DND-41 (cell line): Measurements from ENCODE around the gene MYL4.
"Not testable (repeated sequence)": the region's sequence is repeated elsewhere in the genome, so short reads cannot be mapped to it uniquely, and the experiment has no call there.

Source experiments
- ATAC-seq: fragments of 200-7000 bp; cut with Tn5 transposase; 3 replicates; pipeline ENCODE4 v1.9.1; 2021; ENCODE audit warnings: low read depth; ENCODE audit not compliant: insufficient read depth
- DNase-seq: peaks from one replicate; pipeline ENCODE4 v3.0.0-alpha.2; 2020
- H2AFZ ChIP-seq: 2 replicates; pipeline ENCODE4 v1.6.0; 2012; ENCODE audit warnings: low read depth, low read length
- H3K27ac ChIP-seq: 2 replicates; pipeline ENCODE4 v1.5.1; 2012; ENCODE audit warnings: low read length, inconsistent platforms
- H3K27me3 ChIP-seq: fragments of 200-600 bp; sonication (generic); 2 replicates; pipeline ENCODE4 v1.6.0; 2012; ENCODE audit warnings: low read length, mild to moderate bottlenecking, inconsistent platforms; ENCODE audit not compliant: insufficient read depth, poor library complexity
- H3K36me3 ChIP-seq: 2 replicates; pipeline ENCODE4 v1.5.1; 2012; ENCODE audit warnings: low read length, inconsistent platforms; ENCODE audit not compliant: insufficient read depth
- H3K4me1 ChIP-seq: 2 replicates; pipeline ENCODE4 v1.5.1; 2012; ENCODE audit warnings: mild to moderate bottlenecking, low read length; ENCODE audit not compliant: insufficient read depth
- H3K4me2 ChIP-seq: 2 replicates; pipeline ENCODE4 v1.6.0; 2012; ENCODE audit warnings: mild to moderate bottlenecking, moderate library complexity, low read length, inconsistent platforms; ENCODE audit not compliant: insufficient read depth
- H3K4me3 ChIP-seq, 2 experiments: fragments of 200-600 bp in 1 of 2; shearing (Covaris generic) in 1 of 2; 2 replicates each; pipeline ENCODE4 v1.5.1; 2012 to 2016; ENCODE audit warnings: inconsistent platforms in 2 of 2, low read length in 2 of 2, mild to moderate bottlenecking in 2 of 2, low read depth in 1 of 2, moderate library complexity in 1 of 2
- H3K79me2 ChIP-seq: 2 replicates; pipeline ENCODE4 v1.6.0; 2012; ENCODE audit warnings: low read length, inconsistent platforms; ENCODE audit not compliant: insufficient read depth
- H3K9ac ChIP-seq: 2 replicates; pipeline ENCODE4 v1.6.0; 2012; ENCODE audit warnings: low read depth, mild to moderate bottlenecking, inconsistent platforms, low read length, moderate library complexity
- H3K9me3 ChIP-seq: 2 replicates; pipeline ENCODE4 v1.5.1; 2012; ENCODE audit warnings: low read length, moderate library complexity, mild to moderate bottlenecking, inconsistent platforms; ENCODE audit not compliant: insufficient read depth, severe bottlenecking
- H4K20me1 ChIP-seq: 2 replicates; pipeline ENCODE4 v1.6.0; 2012; ENCODE audit warnings: low read length; ENCODE audit not compliant: insufficient read depth
- CTCF ChIP-seq: IDR thresholded peaks from 2 replicates; pipeline ENCODE4 v1.5.1; 2012; ENCODE audit warnings: borderline replicate concordance, low read length, moderate library complexity, mild to moderate bottlenecking; ENCODE audit not compliant: poor library complexity, severe bottlenecking; ENCODE audit errors: extremely low read depth
- EZH2 ChIP-seq: IDR thresholded peaks from 3 replicates; pipeline ENCODE4 v1.6.1; 2012; ENCODE audit warnings: borderline replicate concordance, low read depth, mild to moderate bottlenecking, moderate library complexity, low read length, inconsistent platforms; ENCODE audit not compliant: severe bottlenecking

The MYL4 gene

GRCh38 chr17:47176389-47176826 is 32.7 kb upstream of the MYL4 start:
- H3K4me1 ChIP-seq, result no peaks in the 10 kb centered on the region
- H4K20me1 ChIP-seq, result peaks cover 54% of the 10 kb centered on the region; the same call in 1 of the 2 replicates
- no peak for DNase-seq
- H3K9ac ChIP-seq, result no peak overlapping the region
- peaks cover 81% of the 10 kb centered on the region for H3K36me3 ChIP-seq
- ATAC-seq, result no peak
- no peaks in the 10 kb centered on the region for H3K27me3 ChIP-seq
- no peak overlapping the region for H3K4me3 ChIP-seq
- H2AFZ ChIP-seq, result no peak overlapping the region
- H3K27ac ChIP-seq, result no peak overlapping the region
- H3K9me3 ChIP-seq, result no peaks in the 10 kb centered on the region
- TF ChIP-seq CTCF (no peak), EZH2 (no peak)
- no peak overlapping the region for H3K4me2 ChIP-seq
- peaks cover 99% of the 10 kb centered on the region for H3K79me2 ChIP-seq

- peaks cover 62% of the 10 kb centered on the region; the same call in 1 of the 2 replicates for H4K20me1 ChIP-seq
- peaks cover 78% of the 10 kb centered on the region for H3K36me3 ChIP-seq
- no peak overlapping the region for H3K4me3 ChIP-seq
- no peak overlapping the region for H3K4me2 ChIP-seq
- TF ChIP-seq CTCF (no peak), EZH2 (no peak)
- peaks cover 99% of the 10 kb centered on the region for H3K79me2 ChIP-seq
- H3K4me1 ChIP-seq, result no peaks in the 10 kb centered on the region
- no peak for DNase-seq
- H2AFZ ChIP-seq, result no peak overlapping the region
- no peak overlapping the region for H3K27ac ChIP-seq
- H3K9me3 ChIP-seq, result no peaks in the 10 kb centered on the region
- H3K9ac ChIP-seq, result no peak overlapping the region
- no peak for ATAC-seq
- no peaks in the 10 kb centered on the region for H3K27me3 ChIP-seq
Measured at GRCh38 chr17:47177261-47177660, 31.9 kb upstream of the MYL4 start.

- Histone ChIP-seq H3K9me3 (no peaks in the 10 kb centered on the region), H4K20me1 (peaks cover 70% of the 10 kb centered on the region; the same call in 1 of the 2 replicates), H3K27me3 (no peaks in the 10 kb centered on the region), H2AFZ (no peak overlapping the region), H3K4me3 (no peak overlapping the region), H3K27ac (no peak overlapping the region), H3K4me1 (peaks cover 3% of the 10 kb centered on the region; the same call in 1 of the 2 replicates), H3K79me2 (peaks cover 100% of the 10 kb centered on the region), H3K36me3 (peaks cover 69% of the 10 kb centered on the region), H3K9ac (no peak overlapping the region), H3K4me2 (no peak overlapping the region)
- DNase-seq (no peak), ATAC-seq (no peak)
- TF ChIP-seq EZH2 (no peak), CTCF (no peak)
Measured at GRCh38 chr17:47179141-47179540, 30.0 kb upstream of the MYL4 start.

- H3K36me3 ChIP-seq, result peaks cover 57% of the 10 kb centered on the region
- H3K4me2 ChIP-seq, result no peak overlapping the region
- H3K4me3 ChIP-seq, result no peak overlapping the region
- ATAC-seq (no peak), DNase-seq (no peak)
- TF ChIP-seq EZH2 (no peak), CTCF (no peak)
- H3K4me1 ChIP-seq, result peaks cover 8% of the 10 kb centered on the region
- no peak overlapping the region for H3K27ac ChIP-seq
- H3K9ac ChIP-seq, result no peak overlapping the region
- H2AFZ ChIP-seq, result no peak overlapping the region
- peaks cover 69% of the 10 kb centered on the region for H4K20me1 ChIP-seq
- H3K79me2 ChIP-seq, result peaks cover 100% of the 10 kb centered on the region
- H3K9me3 ChIP-seq, result no peaks in the 10 kb centered on the region
- no peaks in the 10 kb centered on the region for H3K27me3 ChIP-seq
Measured at GRCh38 chr17:47180337-47180736, 28.8 kb upstream of the MYL4 start.

GRCh38 chr17:47180988-47181387 is 28.2 kb upstream of the MYL4 start:
- Histone ChIP-seq H3K36me3 (peaks cover 53% of the 10 kb centered on the region), H3K4me1 (peaks cover 14% of the 10 kb centered on the region)
- DNase-seq, result not testable (repeated sequence)

More at GRCh38 chr17:47180988-47181387, 28.2 kb upstream of the MYL4 start:
- ATAC-seq, H3K9me3 ChIP-seq, H3K4me2 ChIP-seq, H3K27me3 ChIP-seq, H3K9ac ChIP-seq, H3K27ac ChIP-seq, H2AFZ ChIP-seq, H3K4me3 ChIP-seq: not testable (repeated sequence)
- Histone ChIP-seq H4K20me1 (peaks cover 69% of the 10 kb centered on the region), H3K79me2 (peaks cover 100% of the 10 kb centered on the region)
